ENCODE measurements around the gene SLC25A40.
"Not testable (repeated sequence)": the region's sequence is repeated elsewhere in the genome, so short reads cannot be mapped to it uniquely, and the experiment has no call there.

SLC25A40 gene

GRCh38 chr7:87876040-87876868 is at the start of gene SLC25A40, which contains the start of gene DBF4:
SLC25A40 (minus strand) TSS chr7:87876360; CDS start chr7:87858727, 17,633 bp downstream.
DBF4 (plus strand) TSS chr7:87876493; CDS start chr7:87876733, 240 bp downstream.
- Histone ChIP-seq H3K36me3 (ENCODE audit: control insufficient read depth, insufficient read depth, low read length) (peaks cover 34% of the 10 kb centered on the region), H3K9ac (ENCODE audit: low read depth, low read length) (peak within 1 kb of the TSS; percentile 84), H3K27ac (ENCODE audit: low read depth, low read length) (peak within 1 kb of the TSS; percentile 98), H3K27me3 (ENCODE audit: control insufficient read depth, insufficient read depth, low read length) (no peaks in the 10 kb centered on the region), H3K9me3 (ENCODE audit: control insufficient read depth, insufficient read depth, low read length) (peaks cover 2% of the 10 kb centered on the region; the same call in 1 of the 2 replicates), H3K4me1 (ENCODE audit: control insufficient read depth, insufficient read depth, low read length) (peaks cover 18% of the 10 kb centered on the region), H3K4me3 (ENCODE audit: low read depth, low read length) (peak within 1 kb of the TSS; percentile 91)

GRCh38 chr7:87922759-87923395 is 46.7 kb upstream of the SLC25A40 start:
- not testable (repeated sequence) for H3K27ac ChIP-seq (ENCODE audit: low read depth, low read length); H3K27me3 ChIP-seq (ENCODE audit: control insufficient read depth, insufficient read depth, low read length); H3K9ac ChIP-seq (ENCODE audit: low read depth, low read length); H3K4me3 ChIP-seq (ENCODE audit: low read depth, low read length); H3K36me3 ChIP-seq (ENCODE audit: control insufficient read depth, insufficient read depth, low read length); H3K9me3 ChIP-seq (ENCODE audit: control insufficient read depth, insufficient read depth, low read length)
- peaks cover 14% of the 10 kb centered on the region for H3K4me1 ChIP-seq (ENCODE audit: control insufficient read depth, insufficient read depth, low read length)

GRCh38 chr7:87920578-87920977 is 44.4 kb upstream of the SLC25A40 start:
- no peak overlapping the region for H3K27ac ChIP-seq (ENCODE audit: low read depth, low read length)
- no peaks in the 10 kb centered on the region for H3K4me1 ChIP-seq (ENCODE audit: control insufficient read depth, insufficient read depth, low read length)
- H3K9me3 ChIP-seq (ENCODE audit: control insufficient read depth, insufficient read depth, low read length), result no peaks in the 10 kb centered on the region
- H3K9ac ChIP-seq (ENCODE audit: low read depth, low read length), result no peak overlapping the region
- H3K36me3 ChIP-seq (ENCODE audit: control insufficient read depth, insufficient read depth, low read length), result no peaks in the 10 kb centered on the region
- H3K4me3 ChIP-seq (ENCODE audit: low read depth, low read length), result no peak overlapping the region
- no peaks in the 10 kb centered on the region for H3K27me3 ChIP-seq (ENCODE audit: control insufficient read depth, insufficient read depth, low read length)

- H3K4me1 ChIP-seq (ENCODE audit: control insufficient read depth, insufficient read depth, low read length), result no peaks in the 10 kb centered on the region
- H3K4me3 ChIP-seq (ENCODE audit: low read depth, low read length), result no peak overlapping the region
- H3K27ac ChIP-seq (ENCODE audit: low read depth, low read length), result no peak overlapping the region
- H3K27me3 ChIP-seq (ENCODE audit: control insufficient read depth, insufficient read depth, low read length), result no peaks in the 10 kb centered on the region
- no peaks in the 10 kb centered on the region for H3K36me3 ChIP-seq (ENCODE audit: control insufficient read depth, insufficient read depth, low read length)
- H3K9ac ChIP-seq (ENCODE audit: low read depth, low read length), result no peak overlapping the region
- no peaks in the 10 kb centered on the region for H3K9me3 ChIP-seq (ENCODE audit: control insufficient read depth, insufficient read depth, low read length)
These were observed 43.7 kb upstream of the SLC25A40 start for GRCh38 chr7:87919875-87920274.

GRCh38 chr7:87918740-87919139 is 42.6 kb upstream of the SLC25A40 start:
- Histone ChIP-seq H3K4me3 (ENCODE audit: low read depth, low read length) (no peak overlapping the region), H3K27ac (ENCODE audit: low read depth, low read length) (no peak overlapping the region), H3K9ac (ENCODE audit: low read depth, low read length) (no peak overlapping the region), H3K4me1 (ENCODE audit: control insufficient read depth, insufficient read depth, low read length) (no peaks in the 10 kb centered on the region), H3K9me3 (ENCODE audit: control insufficient read depth, insufficient read depth, low read length) (no peaks in the 10 kb centered on the region), H3K27me3 (ENCODE audit: control insufficient read depth, insufficient read depth, low read length) (no peaks in the 10 kb centered on the region), H3K36me3 (ENCODE audit: control insufficient read depth, insufficient read depth, low read length) (no peaks in the 10 kb centered on the region)

- no peak overlapping the region for H3K27ac ChIP-seq (ENCODE audit: low read depth, low read length)
- H3K4me1 ChIP-seq (ENCODE audit: control insufficient read depth, insufficient read depth, low read length), result no peaks in the 10 kb centered on the region
- H3K4me3 ChIP-seq (ENCODE audit: low read depth, low read length), result no peak overlapping the region
- H3K9me3 ChIP-seq (ENCODE audit: control insufficient read depth, insufficient read depth, low read length), result no peaks in the 10 kb centered on the region
- H3K27me3 ChIP-seq (ENCODE audit: control insufficient read depth, insufficient read depth, low read length), result no peaks in the 10 kb centered on the region
- peaks cover 14% of the 10 kb centered on the region for H3K36me3 ChIP-seq (ENCODE audit: control insufficient read depth, insufficient read depth, low read length)
- no peak overlapping the region for H3K9ac ChIP-seq (ENCODE audit: low read depth, low read length)
These were observed 36.0 kb upstream of the SLC25A40 start for GRCh38 chr7:87912121-87912520.

GRCh38 chr7:87908814-87909213 is 32.7 kb upstream of the SLC25A40 start:
- H3K4me1 ChIP-seq (ENCODE audit: control insufficient read depth, insufficient read depth, low read length); H3K27me3 ChIP-seq (ENCODE audit: control insufficient read depth, insufficient read depth, low read length); H3K4me3 ChIP-seq (ENCODE audit: low read depth, low read length); H3K9me3 ChIP-seq (ENCODE audit: control insufficient read depth, insufficient read depth, low read length); H3K27ac ChIP-seq (ENCODE audit: low read depth, low read length); H3K9ac ChIP-seq (ENCODE audit: low read depth, low read length): not testable (repeated sequence)
- H3K36me3 ChIP-seq (ENCODE audit: control insufficient read depth, insufficient read depth, low read length), result peaks cover 47% of the 10 kb centered on the region

GRCh38 chr7:87907136-87907906 is 31.2 kb upstream of the SLC25A40 start:
- not testable (repeated sequence) for H3K9me3 ChIP-seq (ENCODE audit: control insufficient read depth, insufficient read depth, low read length); H3K4me3 ChIP-seq (ENCODE audit: low read depth, low read length); H3K27me3 ChIP-seq (ENCODE audit: control insufficient read depth, insufficient read depth, low read length); H3K4me1 ChIP-seq (ENCODE audit: control insufficient read depth, insufficient read depth, low read length); H3K9ac ChIP-seq (ENCODE audit: low read depth, low read length); H3K27ac ChIP-seq (ENCODE audit: low read depth, low read length)
- peaks cover 61% of the 10 kb centered on the region for H3K36me3 ChIP-seq (ENCODE audit: control insufficient read depth, insufficient read depth, low read length)

- no peaks in the 10 kb centered on the region for H3K9me3 ChIP-seq (ENCODE audit: control insufficient read depth, insufficient read depth, low read length)
- no peak overlapping the region for H3K4me3 ChIP-seq (ENCODE audit: low read depth, low read length)
- peaks cover 96% of the 10 kb centered on the region for H3K36me3 ChIP-seq (ENCODE audit: control insufficient read depth, insufficient read depth, low read length)
- H3K27ac ChIP-seq (ENCODE audit: low read depth, low read length), result no peak overlapping the region
- H3K9ac ChIP-seq (ENCODE audit: low read depth, low read length), result no peak overlapping the region
- H3K4me1 ChIP-seq (ENCODE audit: control insufficient read depth, insufficient read depth, low read length), result no peaks in the 10 kb centered on the region
- H3K27me3 ChIP-seq (ENCODE audit: control insufficient read depth, insufficient read depth, low read length), result no peaks in the 10 kb centered on the region
These were observed 23.1 kb upstream of the SLC25A40 start for GRCh38 chr7:87899255-87899654.

GRCh38 chr7:87895363-87895762 is 19.2 kb upstream of the SLC25A40 start:
- no peaks in the 10 kb centered on the region for H3K9me3 ChIP-seq (ENCODE audit: control insufficient read depth, insufficient read depth, low read length)
- no peak overlapping the region for H3K9ac ChIP-seq (ENCODE audit: low read depth, low read length)
- no peak overlapping the region for H3K4me3 ChIP-seq (ENCODE audit: low read depth, low read length)
- no peaks in the 10 kb centered on the region for H3K27me3 ChIP-seq (ENCODE audit: control insufficient read depth, insufficient read depth, low read length)
- no peak overlapping the region for H3K27ac ChIP-seq (ENCODE audit: low read depth, low read length)
- no peaks in the 10 kb centered on the region for H3K4me1 ChIP-seq (ENCODE audit: control insufficient read depth, insufficient read depth, low read length)
- H3K36me3 ChIP-seq (ENCODE audit: control insufficient read depth, insufficient read depth, low read length), result peaks cover 92% of the 10 kb centered on the region

GRCh38 chr7:87886875-87887274 is 10.7 kb upstream of the SLC25A40 start:
- Histone ChIP-seq H3K9ac (ENCODE audit: low read depth, low read length) (no peak overlapping the region), H3K4me1 (ENCODE audit: control insufficient read depth, insufficient read depth, low read length) (no peaks in the 10 kb centered on the region), H3K27ac (ENCODE audit: low read depth, low read length) (no peak overlapping the region), H3K9me3 (ENCODE audit: control insufficient read depth, insufficient read depth, low read length) (no peaks in the 10 kb centered on the region), H3K36me3 (ENCODE audit: control insufficient read depth, insufficient read depth, low read length) (peaks cover 94% of the 10 kb centered on the region), H3K27me3 (ENCODE audit: control insufficient read depth, insufficient read depth, low read length) (no peaks in the 10 kb centered on the region), H3K4me3 (ENCODE audit: low read depth, low read length) (no peak overlapping the region)
